ENCODE measurements around the gene SP140L. TPM values are rescaled to one million over a fixed set of nuclear protein-coding genes. Genes with fewer than 3 reads are reported as not detected.

Gene SP140L
- total and polyA plus RNA-seq, 2 of the 8 experiments (the other 6 are each of a cell fraction or from before 2014, with no cell fraction given), result 0.36 to 1.5 TPM

- no peak overlapping the region for H3K14ac ChIP-seq (ENCODE audit: insufficient read length)
- peaks cover 7% of the 10 kb centered on the region; the same call in 1 of the 2 replicates for H3K23me2 ChIP-seq (ENCODE audit: low read depth, low read length)
- WGBS, 2 experiments (ENCODE audit: extremely low coverage in 1 of 2, insufficient coverage in 1 of 2, insufficient read length in 1 of 2, insufficient replicate concordance in 2 of 2, low coverage in 1 of 2, low lambda C conversion rate in 2 of 2, missing lambda C conversion rate in 1 of 2), result 78% methylated on average over 16 of the region's 16 CpGs; no CpG with 5 or more reads in 1 of the 2 experiments
- no peak overlapping the region for H3K18ac ChIP-seq (ENCODE audit: extremely low read depth, low read length)
- no peak overlapping the region for H3K4ac ChIP-seq (replicated peaks; ENCODE audit: insufficient read length, low read depth, low read length)
- H4K91ac ChIP-seq (replicated peaks; ENCODE audit: insufficient read length, low read length), result no peak overlapping the region
- H2AFZ ChIP-seq (ENCODE audit: low read length), result peak overlapping the region; percentile 99
- H3K4me3 ChIP-seq (ENCODE audit: extremely low read depth in 1 of 4, insufficient read depth in 2 of 4, low read depth in 3 of 4, low read length in 4 of 4), result peak overlapping the region; percentile 53 to 85 (median 63); a peak in 6 of 8 replicates
- H3K27ac ChIP-seq (ENCODE audit: low read depth, low read length), result no peak overlapping the region
- no peak overlapping the region for H2AK5ac ChIP-seq (ENCODE audit: low read depth, low read length)
- peaks cover 5 to 29% (median 22%) of the 10 kb centered on the region in 4 experiments for H3K27me3 ChIP-seq (replicated peaks in 1 of 4; ENCODE audit: control insufficient read depth in 3 of 4, extremely low read depth in 1 of 4, insufficient read depth in 3 of 4, low read length in 3 of 4)
- DNase-seq (ENCODE audit: low read depth in 1 of 2, low spot score in 2 of 2) (no peak), FAIRE-seq (no peak)
- H2BK12ac ChIP-seq (ENCODE audit: low read depth, low read length), result no peak overlapping the region
- no peaks in the 10 kb centered on the region for H3K9me3 ChIP-seq (ENCODE audit: insufficient read depth in 2 of 2, low read depth in 1 of 2, low read length in 1 of 2)
- H3K79me2 ChIP-seq (ENCODE audit: control insufficient read depth in 1 of 2, insufficient read depth in 2 of 2, low read length in 2 of 2), result no peaks in the 10 kb centered on the region
- H2BK20ac ChIP-seq (ENCODE audit: low read length), result no peak overlapping the region
- no peaks in the 10 kb centered on the region for H3K36me3 ChIP-seq (ENCODE audit: control insufficient read depth in 2 of 4, insufficient read depth in 4 of 4, low read length in 3 of 4)
- H4K20me1 ChIP-seq (replicated peaks in 1 of 2; ENCODE audit: control insufficient read depth in 1 of 2, insufficient read depth in 2 of 2, low read length in 2 of 2), result no peaks in the 10 kb centered on the region
- no peak overlapping the region for H2BK5ac ChIP-seq (ENCODE audit: low read depth, low read length)
- H2BK120ac ChIP-seq (replicated peaks; ENCODE audit: low read depth, low read length), result no peak overlapping the region
- H4K8ac ChIP-seq (ENCODE audit: extremely low read depth, insufficient read depth, low read length), result no peak overlapping the region; the same call in 1 of the 2 replicates
- no peaks in the 10 kb centered on the region for H3K79me1 ChIP-seq (ENCODE audit: low read depth, low read length)
- H3K4me1 ChIP-seq (replicated peaks in 1 of 4; ENCODE audit: control insufficient read depth in 3 of 4, insufficient read depth in 4 of 4, low read length in 3 of 4), result peaks cover 0 to 9% (median under 1%) of the 10 kb centered on the region in 4 experiments; a peak in 1 of 7 replicates
- H2BK15ac ChIP-seq (ENCODE audit: low read length), result no peak overlapping the region; the same call in 1 of the 2 replicates
- POLR2A ChIA-PET (ENCODE audit: partially characterized antibody), result no interaction called here
- TF ChIP-seq TEAD4 (IDR thresholded peaks at IDR 0.05; ENCODE audit: low read depth, low read length), result no peak
- no peak for TF ChIP-seq SP2 (IDR thresholded peaks at IDR 0.05; ENCODE audit: low read length)
- TF ChIP-seq TCF12 (IDR thresholded peaks at IDR 0.05; ENCODE audit: low read depth, low read length), result no peak
- no peak for TF ChIP-seq CTCF (IDR thresholded peaks at IDR 0.05; ENCODE audit: control extremely low read depth in 1 of 3, insufficient read depth in 1 of 3, low read depth in 1 of 3, low read length in 3 of 3)
- TF ChIP-seq KDM5A (IDR thresholded peaks at IDR 0.05; ENCODE audit: low read length), result no peak
- no peak for TF ChIP-seq RXRA (IDR thresholded peaks at IDR 0.05; ENCODE audit: insufficient read depth, low read depth, low read length)
- H3K4me2 ChIP-seq (ENCODE audit: insufficient read depth in 1 of 2, low read depth in 2 of 2, low read length in 2 of 2), result peak overlapping the region; percentile 84 to 97
- H3K9ac ChIP-seq (replicated peaks in 1 of 4; ENCODE audit: extremely low read depth in 1 of 4, low read depth in 3 of 4, low read length in 3 of 4), result no peak overlapping the region
- H3K23ac ChIP-seq (ENCODE audit: insufficient read length), result no peak overlapping the region
- CTCF ChIA-PET (ENCODE audit: partially characterized antibody), result interaction anchor here (0.6 to 0.9 kb wide), 2 partner anchors 9 to 527 kb away, joined by 3 read pairs; no protein-coding TSS in a partner anchor
- no peak overlapping the region for H3K56ac ChIP-seq (replicated peaks; ENCODE audit: insufficient read length, low read depth, low read length)
- no peak overlapping the region for H4K5ac ChIP-seq (ENCODE audit: insufficient read length, low read depth, low read length)
Observed at GRCh38 chr2:230410861-230411569, 84.0 kb downstream of the SP140L start.

Data from H1 (cell line).